Activated CD8-positive, alpha-beta T cell treated with anti-CD3 and anti-CD28 coated beads for 36 hours (primary cell): ENCODE measurements around the gene NLGN2. TPM values are rescaled to one million over a fixed set of nuclear protein-coding genes. Genes with fewer than 3 reads are reported as not detected.

Source experiments
- ATAC-seq: fragments of 200-7000 bp; cut with Tn5 transposase; one replicate; pipeline ENCODE4 v1.10.0; 2021; ENCODE audit warnings: mild to moderate bottlenecking, moderate library complexity
- CTCF ChIA-PET: fragments of 350-600 bp; sonication (Branson Sonifier 250); formaldehyde crosslinking; loops from one replicate; lab custom pipeline; 2021; ENCODE audit warnings: antibody characterized with exemption; lab: Charles Lee
- POLR2A ChIA-PET: fragments of 350-600 bp; sonication (Branson Sonifier 250); formaldehyde crosslinking; loops from one replicate; lab custom pipeline; 2021; ENCODE audit warnings: antibody characterized with exemption; lab: Charles Lee
- DNase-seq: peaks from one replicate; pipeline ENCODE4 v3.0.0-alpha.2; 2020
- H3K27ac Mint-ChIP-seq: one replicate; pipeline ENCODE4 v1.8.0; 2021; ENCODE audit warnings: mild to moderate bottlenecking, mixed read lengths
- H3K27me3 Mint-ChIP-seq: one replicate; pipeline ENCODE4 v1.8.0; 2021; ENCODE audit warnings: mixed read lengths
- H3K36me3 Mint-ChIP-seq: one replicate; pipeline ENCODE4 v1.8.0; 2021; ENCODE audit warnings: low read depth, mixed read lengths
- H3K4me1 Mint-ChIP-seq: one replicate; pipeline ENCODE4 v1.8.0; 2021; ENCODE audit warnings: low read depth, mixed read lengths
- H3K4me3 Mint-ChIP-seq: one replicate; pipeline ENCODE4 v1.8.0; 2021; ENCODE audit warnings: mild to moderate bottlenecking, moderate library complexity, mixed read lengths
- H3K9me3 Mint-ChIP-seq: one replicate; pipeline ENCODE4 v1.8.0; 2021; ENCODE audit warnings: mixed read lengths
- intact Hi-C: fragments of 100-400 bp; cut with micrococcal nuclease; formaldehyde crosslinking; loops from one replicate; pipeline ENCODE4 v1.10.0; 2022
- total RNA-seq, 2 experiments: library from RNA; stranded (reverse); gene quantifications; one replicate each; pipeline ENCODE4 v1.2.3, GENCODE V29; 2021
- TF ChIP-seq, protein P1 (sequence below): fragments of 200-600 bp; IDR thresholded peaks from one replicate; pipeline ENCODE4 v1.8.0; 2022; ENCODE audit warnings: antibody characterized with exemption, mild to moderate bottlenecking

The NLGN2 gene
- total RNA-seq, 2 experiments from 2014 or later = 9.4 to 10.9 TPM

DNA sequence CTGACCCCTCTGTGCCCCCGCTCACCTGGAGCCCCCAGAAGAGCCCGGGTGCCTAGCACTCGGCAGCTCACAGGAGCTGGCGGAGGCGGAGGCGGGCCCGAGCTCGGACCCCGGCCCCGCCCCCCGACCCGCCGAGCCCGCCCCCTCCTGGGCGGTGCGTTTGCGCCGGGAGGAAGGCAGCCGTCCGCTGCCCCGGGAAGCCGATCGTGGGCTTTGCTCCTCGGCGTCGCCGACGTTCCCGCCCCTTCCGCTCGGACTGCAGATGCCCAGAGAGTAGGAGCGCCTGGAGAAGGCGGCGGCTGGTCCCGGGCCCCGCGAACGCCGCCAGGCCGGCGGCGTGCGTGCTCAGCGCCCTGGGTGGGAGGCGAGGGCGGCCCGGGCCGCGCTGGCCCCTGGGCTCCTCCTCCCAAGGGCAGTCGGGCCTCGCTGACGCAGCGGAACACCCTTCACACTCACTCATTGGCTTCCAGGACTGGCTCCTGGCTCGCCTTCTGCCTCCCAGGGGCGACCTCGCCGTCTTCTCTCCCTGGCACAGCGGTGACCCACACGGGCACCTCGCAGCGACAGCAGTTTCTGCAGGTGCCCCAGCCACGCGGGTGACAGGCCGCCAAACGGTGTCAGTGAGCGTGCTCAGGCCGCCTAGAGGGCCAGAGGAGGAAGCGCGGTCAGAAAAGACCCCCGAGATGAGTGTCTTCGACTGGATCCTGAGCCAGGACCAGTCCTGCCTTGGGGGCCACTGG is 13.0 kb upstream of the NLGN2 start, which contains the start of gene PLSCR3:
Gene PLSCR3, minus strand, starts transcription at position 74 of the 740 bp plus-strand sequence. CDS start 415 bp downstream, outside the sequence.
- ATAC-seq (peak; percentile 89), DNase-seq (peak; percentile 83)
- intact Hi-C loops = no loop called here
- Mint-ChIP-seq H3K27me3 (no peaks in the 10 kb centered on the region), H3K9me3 (no peaks in the 10 kb centered on the region), H3K27ac (peak within 1 kb of the TSS; percentile 96), H3K36me3 (peaks cover 28% of the 10 kb centered on the region), H3K4me1 (peaks cover 27% of the 10 kb centered on the region), H3K4me3 (peak within 1 kb of the TSS; percentile 97)
- POLR2A ChIA-PET = interaction anchor here (0.9 to 2.5 kb wide), 7 partner anchors 9 to 91 kb away, joined by 3 to 11 read pairs (median 4); partner anchors contain the start of genes CHRNB1, POLR2A and TMEM256
- CTCF ChIA-PET = interaction anchor here (1.1 to 2.4 kb wide), 4 partner anchors 9 to 166 kb away, joined by 3 to 7 read pairs (median 6); partner anchors contain the start of genes SENP3 and TMEM256
- TF ChIP-seq, protein P1, sequence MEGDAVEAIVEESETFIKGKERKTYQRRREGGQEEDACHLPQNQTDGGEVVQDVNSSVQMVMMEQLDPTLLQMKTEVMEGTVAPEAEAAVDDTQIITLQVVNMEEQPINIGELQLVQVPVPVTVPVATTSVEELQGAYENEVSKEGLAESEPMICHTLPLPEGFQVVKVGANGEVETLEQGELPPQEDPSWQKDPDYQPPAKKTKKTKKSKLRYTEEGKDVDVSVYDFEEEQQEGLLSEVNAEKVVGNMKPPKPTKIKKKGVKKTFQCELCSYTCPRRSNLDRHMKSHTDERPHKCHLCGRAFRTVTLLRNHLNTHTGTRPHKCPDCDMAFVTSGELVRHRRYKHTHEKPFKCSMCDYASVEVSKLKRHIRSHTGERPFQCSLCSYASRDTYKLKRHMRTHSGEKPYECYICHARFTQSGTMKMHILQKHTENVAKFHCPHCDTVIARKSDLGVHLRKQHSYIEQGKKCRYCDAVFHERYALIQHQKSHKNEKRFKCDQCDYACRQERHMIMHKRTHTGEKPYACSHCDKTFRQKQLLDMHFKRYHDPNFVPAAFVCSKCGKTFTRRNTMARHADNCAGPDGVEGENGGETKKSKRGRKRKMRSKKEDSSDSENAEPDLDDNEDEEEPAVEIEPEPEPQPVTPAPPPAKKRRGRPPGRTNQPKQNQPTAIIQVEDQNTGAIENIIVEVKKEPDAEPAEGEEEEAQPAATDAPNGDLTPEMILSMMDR = no peak

DNA sequence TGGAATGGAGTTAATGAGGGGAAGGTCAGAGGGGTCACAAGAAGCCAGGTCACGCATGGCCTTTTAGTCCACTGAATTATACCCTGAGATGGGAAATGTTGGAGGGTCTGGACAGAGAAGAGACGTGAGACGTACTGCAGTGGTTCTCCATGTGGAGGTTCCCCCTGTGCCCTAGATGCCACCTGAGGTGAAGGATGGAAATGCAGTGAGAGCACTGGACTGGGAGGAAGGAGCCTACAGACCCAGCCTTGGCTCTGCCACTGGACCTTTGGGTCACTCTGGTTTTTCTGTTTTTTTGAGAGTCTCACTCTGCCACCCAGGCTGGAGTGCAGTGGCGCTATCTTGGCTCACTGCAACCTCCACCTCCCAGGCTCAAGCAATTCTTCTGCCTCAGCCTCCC is 11.5 kb upstream of the NLGN2 start:
- H3K27me3 Mint-ChIP-seq = no peaks in the 10 kb centered on the region
- H3K27ac Mint-ChIP-seq = no peak overlapping the region
- TF ChIP-seq, protein P1 = no peak
- CTCF ChIA-PET = interaction anchor here (1.0 kb wide), 1 partner anchor 13 kb away, joined by 3 read pairs; no protein-coding TSS in a partner anchor
- H3K4me3 Mint-ChIP-seq = no peak overlapping the region
- POLR2A ChIA-PET = interaction anchor here (1.3 kb wide), 1 partner anchor 82 kb away, joined by 4 read pairs; no protein-coding TSS in a partner anchor
- no peak for DNase-seq
- peaks cover 20% of the 10 kb centered on the region for H3K4me1 Mint-ChIP-seq
- no peak for ATAC-seq
- intact Hi-C loops = no loop called here
- H3K36me3 Mint-ChIP-seq = peaks cover 23% of the 10 kb centered on the region
- no peaks in the 10 kb centered on the region for H3K9me3 Mint-ChIP-seq

DNA sequence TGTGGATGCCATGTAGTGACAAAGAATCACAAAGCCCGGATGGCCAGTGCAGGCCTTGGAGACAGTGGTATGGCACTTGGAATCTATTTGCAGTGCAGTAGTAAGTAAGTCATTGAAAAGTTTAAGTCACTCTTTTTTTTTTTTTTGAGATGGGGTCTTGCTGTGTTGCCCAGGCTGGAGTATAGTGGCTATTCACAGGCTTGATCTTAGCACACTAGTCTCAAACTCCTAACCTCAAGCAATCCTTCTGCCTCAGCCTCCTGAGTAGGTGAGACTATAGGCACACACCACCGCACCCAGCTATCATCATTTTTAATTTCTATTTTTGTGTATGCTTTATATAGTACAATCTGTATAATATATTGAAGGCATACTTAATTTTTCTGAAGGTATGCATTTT is 9.0 kb upstream of the NLGN2 start:
- Mint-ChIP-seq H3K4me1 (peaks cover 10% of the 10 kb centered on the region), H3K27me3 (no peaks in the 10 kb centered on the region), H3K27ac (no peak overlapping the region), H3K4me3 (no peak overlapping the region), H3K36me3 (peaks cover 7% of the 10 kb centered on the region), H3K9me3 (no peaks in the 10 kb centered on the region)
- ChIA-PET POLR2A (interaction anchor here (0.6 to 1.4 kb wide), 5 partner anchors 8 to 185 kb away, joined by 3 to 4 read pairs (median 3); partner anchors contain the start of gene MPDU1), CTCF (interaction anchor here (1.1 to 2.0 kb wide), 3 partner anchors 10 to 162 kb away, joined by 3 to 8 read pairs (median 3); no protein-coding TSS in a partner anchor)
- TF ChIP-seq, protein P1 = no peak
- no peak for DNase-seq
- no peak for ATAC-seq
- intact Hi-C loops = no loop called here

GRCh38 chr17:7403043-7403726 is 4.5 kb upstream of the NLGN2 start:
- intact Hi-C loops = no loop called here
- Mint-ChIP-seq H3K27ac (peak overlapping the region; percentile 98), H3K36me3 (peaks cover 3% of the 10 kb centered on the region), H3K27me3 (peaks cover 2% of the 10 kb centered on the region), H3K4me3 (peak overlapping the region; percentile 95), H3K4me1 (peaks cover 11% of the 10 kb centered on the region), H3K9me3 (no peaks in the 10 kb centered on the region)
- peak; percentile 55 for DNase-seq
- ATAC-seq = no peak
- POLR2A ChIA-PET = interaction anchor here (0.6 to 2.7 kb wide), 9 partner anchors 8 to 48 kb away, joined by 3 to 10 read pairs (median 3); partner anchors contain the start of genes PLSCR3 and TMEM95
- TF ChIP-seq, protein P1 = no peak
- CTCF ChIA-PET = interaction anchor here (0.8 to 4.1 kb wide), 7 partner anchors 9 to 212 kb away, joined by 3 to 27 read pairs (median 7); partner anchors contain the start of genes FXR2, KCTD11, NEURL4 and PLSCR3
